Brain pericyte (primary cell): Measurements from ENCODE around the gene DPH2.

Source experiments
- DNase-seq: peaks from one replicate; pipeline ENCODE4 v3.0.0-alpha.2; 2012; ENCODE audit warnings: low read depth, low spot score

The DPH2 gene

GRCh38 chr1:43944860-43945259, 24.9 kb upstream of the DPH2 start:
- DNase-seq, result no peak

- no peak for DNase-seq
These were observed 24.1 kb upstream of the DPH2 start for GRCh38 chr1:43945674-43946235.

GRCh38 chr1:43946236-43947060, 23.4 kb upstream of the DPH2 start, which contains the start of gene IPO13:
Gene IPO13 (plus strand): TSS chr1:43946950. CDS start chr1:43947601, 651 bp downstream.
- DNase-seq, result peak; percentile 72

GRCh38 chr1:43947061-43947873, 22.5 kb upstream of the DPH2 start:
- no peak for DNase-seq

- DNase-seq, result no peak
These were observed 21.9 kb upstream of the DPH2 start for GRCh38 chr1:43947874-43948437.

GRCh38 chr1:43949678-43950077, 20.1 kb upstream of the DPH2 start:
- no peak for DNase-seq

GRCh38 chr1:43951021-43951985, 18.5 kb upstream of the DPH2 start:
- DNase-seq, result no peak

- no peak for DNase-seq
These were observed 17.0 kb upstream of the DPH2 start for GRCh38 chr1:43952731-43953346.

- DNase-seq, result no peak
These were observed 16.4 kb upstream of the DPH2 start for GRCh38 chr1:43953361-43953760.

GRCh38 chr1:43954036-43954435, 15.8 kb upstream of the DPH2 start:
- no peak for DNase-seq

GRCh38 chr1:43956234-43956633, 13.6 kb upstream of the DPH2 start:
- DNase-seq, result no peak

- no peak for DNase-seq
These were observed 12.3 kb upstream of the DPH2 start for GRCh38 chr1:43957407-43958040.

- no peak for DNase-seq
These were observed 11.2 kb upstream of the DPH2 start for GRCh38 chr1:43958351-43959255.

- DNase-seq, result no peak
These were observed 9.0 kb upstream of the DPH2 start for GRCh38 chr1:43960798-43961197.

GRCh38 chr1:43961692-43962091, 8.1 kb upstream of the DPH2 start:
- no peak for DNase-seq

GRCh38 chr1:43962324-43962723, 7.5 kb upstream of the DPH2 start:
- DNase-seq, result no peak

GRCh38 chr1:43963006-43963405, 6.8 kb upstream of the DPH2 start:
- DNase-seq, result no peak

GRCh38 chr1:43963890-43964289, 5.9 kb upstream of the DPH2 start:
- no peak for DNase-seq

GRCh38 chr1:43965316-43965715, 4.5 kb upstream of the DPH2 start:
- DNase-seq, result no peak
